Measurements from ENCODE around the gene UNC5A. TPM values are rescaled to one million over a fixed set of nuclear protein-coding genes. Genes with fewer than 3 reads are reported as not detected.

The UNC5A gene
- total RNA-seq, 1 donor from 2014 or later, result not detected

DNA sequence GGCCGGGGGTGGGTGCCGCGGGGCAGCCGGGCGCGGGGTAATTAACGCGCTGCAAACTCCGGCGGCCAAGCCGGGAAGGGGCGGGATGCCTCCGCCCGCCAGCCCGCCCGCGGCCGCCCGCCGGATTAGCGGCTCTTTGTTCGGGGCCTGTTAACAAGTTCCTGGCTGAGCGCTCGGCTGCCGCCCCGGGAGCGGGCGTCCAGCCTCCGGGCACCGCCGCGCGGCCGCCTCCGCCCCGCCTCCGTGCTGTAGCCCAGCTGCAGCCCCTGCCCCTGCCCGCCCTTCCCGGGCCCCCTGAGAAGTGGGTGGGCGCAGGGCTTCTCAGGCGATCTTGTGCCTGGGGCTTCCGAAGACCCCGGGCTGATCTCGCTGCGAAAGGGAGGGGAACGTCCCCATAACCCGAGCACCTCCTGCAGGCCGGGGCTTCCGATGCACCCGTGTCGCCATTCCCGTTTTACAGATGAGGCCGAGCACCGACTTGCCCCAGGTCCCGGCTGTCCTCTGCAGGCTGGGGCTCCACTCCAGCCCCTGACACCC, 7.5 kb downstream of the UNC5A start:
- H3K27ac Mint-ChIP-seq (ENCODE audit: unreplicated experiment), result no peak overlapping the region
- no peaks in the 10 kb centered on the region for H3K9me3 Mint-ChIP-seq (ENCODE audit: unreplicated experiment)
- no peak for DNase-seq (ENCODE audit: extremely low spot score, unreplicated experiment)
- peaks cover 5% of the 10 kb centered on the region for H3K4me1 Mint-ChIP-seq (ENCODE audit: unreplicated experiment)
- TF ChIP-seq, protein P1, sequence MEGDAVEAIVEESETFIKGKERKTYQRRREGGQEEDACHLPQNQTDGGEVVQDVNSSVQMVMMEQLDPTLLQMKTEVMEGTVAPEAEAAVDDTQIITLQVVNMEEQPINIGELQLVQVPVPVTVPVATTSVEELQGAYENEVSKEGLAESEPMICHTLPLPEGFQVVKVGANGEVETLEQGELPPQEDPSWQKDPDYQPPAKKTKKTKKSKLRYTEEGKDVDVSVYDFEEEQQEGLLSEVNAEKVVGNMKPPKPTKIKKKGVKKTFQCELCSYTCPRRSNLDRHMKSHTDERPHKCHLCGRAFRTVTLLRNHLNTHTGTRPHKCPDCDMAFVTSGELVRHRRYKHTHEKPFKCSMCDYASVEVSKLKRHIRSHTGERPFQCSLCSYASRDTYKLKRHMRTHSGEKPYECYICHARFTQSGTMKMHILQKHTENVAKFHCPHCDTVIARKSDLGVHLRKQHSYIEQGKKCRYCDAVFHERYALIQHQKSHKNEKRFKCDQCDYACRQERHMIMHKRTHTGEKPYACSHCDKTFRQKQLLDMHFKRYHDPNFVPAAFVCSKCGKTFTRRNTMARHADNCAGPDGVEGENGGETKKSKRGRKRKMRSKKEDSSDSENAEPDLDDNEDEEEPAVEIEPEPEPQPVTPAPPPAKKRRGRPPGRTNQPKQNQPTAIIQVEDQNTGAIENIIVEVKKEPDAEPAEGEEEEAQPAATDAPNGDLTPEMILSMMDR (IDR thresholded peaks at IDR 0.05), result peak; percentile 51
- peak overlapping the region; percentile 57 for H3K4me3 Mint-ChIP-seq (ENCODE audit: unreplicated experiment)
- H3K36me3 Mint-ChIP-seq (ENCODE audit: unreplicated experiment), result no peaks in the 10 kb centered on the region
- H3K27me3 Mint-ChIP-seq (ENCODE audit: unreplicated experiment), result peaks cover 62% of the 10 kb centered on the region

DNA sequence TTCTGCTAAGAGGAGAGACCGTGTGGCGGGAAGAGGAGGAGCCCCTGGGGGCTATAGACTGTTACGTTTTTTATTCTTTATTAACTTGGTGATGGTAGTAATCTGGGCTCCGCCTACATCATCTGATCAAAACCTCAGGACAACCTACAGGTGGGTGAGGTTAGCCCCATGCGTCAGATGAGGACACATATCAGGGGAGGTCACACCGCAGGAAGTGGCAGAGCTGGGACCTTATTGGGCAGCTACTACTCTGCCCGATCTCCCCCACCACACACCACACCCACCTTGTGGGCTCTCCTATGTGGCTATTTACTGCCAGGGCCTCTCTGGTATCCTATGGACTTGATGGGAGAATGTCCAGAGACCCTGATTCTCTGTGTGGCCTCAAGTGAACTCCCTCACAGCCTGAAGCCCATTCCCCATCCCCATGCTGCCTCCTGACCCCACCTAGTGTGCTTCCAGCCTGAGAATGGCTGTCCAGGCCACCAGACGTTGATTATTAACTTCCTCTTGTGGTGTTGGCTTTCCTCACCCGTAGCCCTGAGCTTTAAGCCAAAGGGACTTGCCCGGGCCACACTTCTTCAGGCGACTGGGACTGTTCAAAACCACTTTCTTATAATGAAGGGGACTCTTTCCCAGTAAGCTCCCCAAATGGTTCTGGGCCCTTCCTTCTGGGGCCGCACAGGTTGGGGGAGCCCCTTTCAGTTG, 8.2 kb downstream of the UNC5A start:
- no peak for DNase-seq (ENCODE audit: extremely low spot score, unreplicated experiment)
- Mint-ChIP-seq H3K36me3 (ENCODE audit: unreplicated experiment) (no peaks in the 10 kb centered on the region), H3K27me3 (ENCODE audit: unreplicated experiment) (peaks cover 62% of the 10 kb centered on the region), H3K4me1 (ENCODE audit: unreplicated experiment) (peaks cover 5% of the 10 kb centered on the region), H3K27ac (ENCODE audit: unreplicated experiment) (no peak overlapping the region), H3K4me3 (ENCODE audit: unreplicated experiment) (peak overlapping the region; percentile 57), H3K9me3 (ENCODE audit: unreplicated experiment) (no peaks in the 10 kb centered on the region)
- TF ChIP-seq, protein P1 (IDR thresholded peaks at IDR 0.05), result no peak

DNA sequence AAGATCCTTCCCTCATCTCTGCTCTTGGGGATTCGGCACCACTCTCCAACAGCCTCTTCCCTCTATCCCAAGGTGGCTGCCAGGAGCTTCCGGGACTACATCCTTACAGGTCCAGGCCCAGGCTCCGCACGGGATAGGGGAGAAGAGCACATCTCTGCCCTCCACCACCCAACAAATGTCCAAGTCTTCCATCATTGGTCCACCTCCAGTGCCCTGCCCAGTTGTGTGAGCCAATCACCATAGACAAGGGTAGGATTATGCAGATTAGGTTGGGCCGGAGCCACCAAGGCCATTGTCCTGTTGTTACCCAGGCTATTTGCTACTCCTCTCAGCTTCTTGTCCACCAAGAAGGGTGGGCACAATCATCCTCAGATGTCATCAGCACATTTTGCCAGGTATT, 9.1 kb downstream of the UNC5A start:
- no peak for DNase-seq (ENCODE audit: extremely low spot score, unreplicated experiment)
- TF ChIP-seq, protein P1 (IDR thresholded peaks at IDR 0.05), result no peak
- no peaks in the 10 kb centered on the region for H3K36me3 Mint-ChIP-seq (ENCODE audit: unreplicated experiment)
- peaks cover 59% of the 10 kb centered on the region for H3K27me3 Mint-ChIP-seq (ENCODE audit: unreplicated experiment)
- H3K27ac Mint-ChIP-seq (ENCODE audit: unreplicated experiment), result no peak overlapping the region
- peaks cover 5% of the 10 kb centered on the region for H3K4me1 Mint-ChIP-seq (ENCODE audit: unreplicated experiment)
- no peak overlapping the region for H3K4me3 Mint-ChIP-seq (ENCODE audit: unreplicated experiment)
- no peaks in the 10 kb centered on the region for H3K9me3 Mint-ChIP-seq (ENCODE audit: unreplicated experiment)

DNA sequence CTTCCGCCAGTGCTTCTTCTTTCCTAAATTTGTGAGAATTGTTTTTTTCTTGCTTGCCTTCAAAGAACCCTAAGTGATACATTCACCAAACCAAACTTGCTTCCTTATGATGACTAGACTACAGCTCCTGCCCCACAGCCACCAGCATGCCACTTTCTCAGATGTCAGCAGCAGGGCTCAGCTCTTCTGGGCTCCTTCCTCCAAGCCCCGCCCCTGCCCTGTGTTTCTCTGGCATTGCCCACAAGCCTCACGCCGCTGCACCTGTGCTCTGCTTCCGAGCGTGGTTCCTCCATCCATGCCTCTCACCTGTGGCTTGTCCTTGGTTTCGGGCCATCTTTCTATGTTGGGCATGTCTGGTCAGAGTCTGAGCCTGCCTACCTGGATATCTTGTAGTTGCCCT, 10.6 kb downstream of the UNC5A start:
- Mint-ChIP-seq H3K27ac (ENCODE audit: unreplicated experiment) (no peak overlapping the region), H3K9me3 (ENCODE audit: unreplicated experiment) (no peaks in the 10 kb centered on the region), H3K27me3 (ENCODE audit: unreplicated experiment) (peaks cover 55% of the 10 kb centered on the region), H3K36me3 (ENCODE audit: unreplicated experiment) (no peaks in the 10 kb centered on the region), H3K4me1 (ENCODE audit: unreplicated experiment) (peaks cover 5% of the 10 kb centered on the region), H3K4me3 (ENCODE audit: unreplicated experiment) (no peak overlapping the region)
- no peak for DNase-seq (ENCODE audit: extremely low spot score, unreplicated experiment)
- TF ChIP-seq, protein P1 (IDR thresholded peaks at IDR 0.05), result no peak

DNA sequence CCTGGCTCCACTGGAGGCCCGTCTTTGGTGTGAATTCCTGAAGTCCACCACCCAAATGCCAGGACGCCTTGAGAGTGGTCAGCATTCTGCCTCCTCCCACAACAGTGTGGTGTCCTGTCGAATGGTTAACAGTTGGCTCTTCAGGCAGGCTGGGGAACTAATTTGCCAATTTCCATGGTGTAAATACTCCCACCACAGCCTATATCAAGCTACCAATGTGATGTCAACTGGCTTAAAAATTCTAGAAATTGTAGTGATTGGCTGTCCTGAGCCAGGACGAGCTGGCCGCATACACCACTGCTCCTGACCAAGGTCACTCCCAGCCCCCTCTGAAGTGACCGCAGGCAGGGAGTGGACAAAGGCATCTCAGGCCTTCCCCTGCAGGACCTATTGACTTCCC, 11.1 kb downstream of the UNC5A start:
- TF ChIP-seq, protein P1 (IDR thresholded peaks at IDR 0.05), result no peak
- Mint-ChIP-seq H3K4me3 (ENCODE audit: unreplicated experiment) (no peak overlapping the region), H3K27me3 (ENCODE audit: unreplicated experiment) (peaks cover 52% of the 10 kb centered on the region), H3K9me3 (ENCODE audit: unreplicated experiment) (no peaks in the 10 kb centered on the region), H3K27ac (ENCODE audit: unreplicated experiment) (no peak overlapping the region), H3K36me3 (ENCODE audit: unreplicated experiment) (no peaks in the 10 kb centered on the region), H3K4me1 (ENCODE audit: unreplicated experiment) (peaks cover 5% of the 10 kb centered on the region)
- no peak for DNase-seq (ENCODE audit: extremely low spot score, unreplicated experiment)

Data from osteocyte (in vitro differentiated cells).